HG03108 (cell line): Measurements from ENCODE around the gene CD99L2.

Experiments
- ATAC-seq: cut with Tn5 transposase; IDR thresholded peaks from one replicate; pipeline ENCODE4 v1.9.1; 2021; ENCODE audit warnings: moderate library complexity; ENCODE audit not compliant: unreplicated experiment

CD99L2 gene

DNA sequence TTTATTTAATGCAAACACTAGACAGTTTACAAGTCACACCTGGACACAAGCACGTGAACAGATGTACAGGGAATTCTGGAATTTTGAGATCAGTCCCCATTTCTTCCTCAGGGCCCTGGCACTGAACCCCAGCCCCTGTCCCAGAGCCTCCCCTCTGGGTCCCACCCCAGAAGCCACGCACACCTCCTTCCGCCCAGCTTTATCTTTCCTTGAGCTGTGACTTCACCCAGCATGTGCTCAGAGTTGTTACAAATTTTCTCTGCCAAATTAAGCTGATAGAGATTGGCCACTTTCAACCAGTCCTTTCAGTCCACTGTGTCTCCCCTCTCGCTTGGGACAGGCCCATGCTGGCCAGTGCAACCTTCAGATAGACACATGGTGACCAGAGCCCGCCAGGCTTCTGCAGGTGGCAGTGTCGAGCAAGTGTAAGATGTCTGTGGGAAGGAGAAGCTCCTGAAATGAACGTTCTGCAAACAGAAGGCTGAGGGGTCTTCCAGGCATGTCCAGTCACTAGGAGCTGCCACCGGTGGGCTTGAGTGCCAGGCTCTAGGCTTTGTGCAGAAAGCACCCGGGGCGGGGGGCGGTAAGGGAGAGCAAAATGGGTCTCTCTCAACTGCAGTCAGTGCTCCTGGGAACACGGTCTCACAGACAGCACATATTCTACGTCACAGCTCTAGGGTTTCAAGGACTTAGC lies 132.0 kb downstream of the CD99L2 start:
- ATAC-seq = no peak

DNA sequence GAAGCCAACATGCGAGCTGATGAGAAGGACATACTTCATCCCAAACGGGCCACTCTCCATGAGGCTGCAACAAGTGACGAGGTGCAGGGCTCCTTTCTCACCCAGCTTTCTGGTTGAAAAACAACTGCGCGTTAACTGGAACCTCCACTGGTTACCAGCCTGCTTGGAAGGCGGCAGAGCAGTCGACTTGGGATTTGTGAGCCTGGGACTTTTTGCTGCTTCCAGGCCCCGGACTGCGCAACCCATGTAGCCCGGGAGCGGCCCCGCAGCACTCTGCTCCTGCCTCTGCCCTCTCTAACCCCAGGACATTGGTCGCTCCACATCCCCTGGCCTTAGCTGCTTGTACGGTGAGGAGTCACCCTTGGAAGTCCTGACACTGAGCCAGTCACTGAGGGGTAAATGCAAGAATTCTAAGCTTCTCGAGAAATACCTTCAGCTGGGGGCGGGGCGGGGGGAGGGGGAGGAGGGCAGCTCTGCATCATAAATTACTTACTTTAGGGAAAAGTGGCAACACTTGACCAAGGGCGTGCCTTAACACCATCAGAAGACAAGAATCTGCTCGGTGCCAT lies 132.6 kb downstream of the CD99L2 start:
- no peak for ATAC-seq

DNA sequence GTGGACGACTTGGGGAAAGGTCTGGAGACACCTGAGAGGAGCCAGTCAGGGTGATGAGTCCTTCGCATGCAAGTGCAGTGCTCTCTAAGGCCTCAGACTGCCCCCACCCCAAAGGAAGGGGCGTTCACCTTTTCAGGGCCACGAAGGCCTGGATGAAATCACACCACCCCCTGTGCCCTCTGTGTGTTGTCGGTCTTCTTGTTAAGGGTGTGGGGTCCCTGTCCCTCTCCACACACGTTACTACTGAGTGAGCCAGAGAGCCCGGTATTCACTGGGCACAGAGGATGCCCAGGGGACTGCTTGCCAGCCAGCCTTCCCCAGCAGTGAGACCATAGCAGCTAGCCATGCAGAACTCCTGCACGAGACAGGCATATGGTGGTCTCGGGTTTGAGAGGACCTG lies 133.2 kb downstream of the CD99L2 start:
- ATAC-seq = no peak

- no peak for ATAC-seq
Measured at GRCh38 chrX:150763810-150764209, 134.7 kb downstream of the CD99L2 start.

DNA sequence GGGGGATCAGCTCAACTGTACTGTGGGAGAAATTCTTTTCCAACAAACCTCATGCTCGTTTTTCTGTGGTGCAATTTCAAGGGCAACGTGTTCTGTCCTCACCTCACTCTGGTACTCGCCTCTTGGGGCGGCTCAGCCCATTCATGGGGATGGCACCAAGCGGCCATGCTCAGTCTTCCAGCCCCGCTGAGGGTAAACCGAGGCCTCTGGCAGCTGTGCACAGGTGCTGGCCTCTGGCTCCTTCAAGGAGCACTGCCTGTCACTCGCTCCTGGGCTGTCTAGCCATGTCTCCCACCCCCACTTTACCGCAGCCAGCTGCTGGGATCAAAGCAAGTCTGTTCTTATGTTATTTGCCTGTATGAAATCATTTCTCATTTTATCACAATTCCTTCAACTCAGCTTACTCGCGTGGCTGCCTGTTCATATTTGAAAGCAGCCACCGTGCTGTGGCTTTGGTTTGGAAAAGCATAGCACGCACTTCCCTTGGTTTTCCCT lies 135.1 kb downstream of the CD99L2 start:
- ATAC-seq = no peak

GRCh38 chrX:150762258-150763165 lies 136.0 kb downstream of the CD99L2 start:
- no peak for ATAC-seq

- ATAC-seq = no peak
Measured at GRCh38 chrX:150761819-150762216, 136.7 kb downstream of the CD99L2 start.

DNA sequence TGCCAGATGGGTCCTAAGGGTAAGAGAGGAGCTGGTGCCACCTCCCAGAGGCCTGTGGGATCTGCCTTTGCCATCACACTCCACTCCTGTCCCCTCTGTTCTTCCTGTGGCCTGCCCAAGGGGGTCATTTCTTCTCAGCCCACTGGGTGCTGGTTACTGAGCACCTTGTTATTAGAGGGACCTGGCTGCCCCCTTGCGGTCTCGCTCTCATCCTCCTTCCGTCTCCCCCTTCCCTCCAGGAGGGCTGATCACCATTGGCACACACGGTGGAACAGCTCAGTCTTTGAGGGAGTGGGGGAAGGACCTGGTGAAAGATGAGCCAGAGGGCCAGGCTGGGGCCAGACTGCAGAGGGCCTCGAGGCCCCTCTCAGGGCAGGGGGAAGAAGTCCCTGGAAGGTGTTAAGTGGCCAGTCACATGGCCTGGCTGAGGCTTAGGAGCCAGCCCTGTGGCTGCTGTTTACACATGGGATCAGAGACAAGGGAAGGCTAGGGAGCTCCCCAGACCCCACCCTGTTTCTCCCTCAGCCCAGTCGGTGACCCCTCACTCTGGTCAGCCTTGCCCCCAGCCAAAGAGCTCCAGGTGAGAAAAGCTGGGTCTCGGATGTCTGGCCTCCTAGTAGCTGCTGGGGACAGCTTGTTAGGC lies 137.2 kb downstream of the CD99L2 start:
- ATAC-seq = no peak

GRCh38 chrX:150759568-150760416 lies 138.7 kb downstream of the CD99L2 start:
- ATAC-seq = no peak

DNA sequence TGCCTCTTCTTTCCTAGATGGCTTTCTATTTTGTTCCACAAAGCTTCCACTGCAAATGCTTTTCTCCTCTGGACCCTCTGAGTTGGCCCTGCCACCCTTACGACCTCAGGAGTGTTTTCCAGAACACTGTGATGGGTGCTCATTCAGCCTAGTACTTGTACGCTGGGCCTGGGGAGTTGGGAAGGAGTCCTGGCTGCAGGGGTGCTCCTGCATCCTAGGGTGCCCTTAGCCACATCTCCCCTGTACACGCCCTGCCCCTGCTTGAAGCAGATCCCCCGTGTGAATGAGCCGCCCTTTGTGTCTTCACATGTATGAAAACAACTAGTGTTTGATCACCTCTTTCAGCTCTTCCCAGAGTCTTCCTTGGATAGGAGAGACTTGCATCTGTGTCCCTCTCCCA lies 141.1 kb downstream of the CD99L2 start:
- ATAC-seq = no peak

DNA sequence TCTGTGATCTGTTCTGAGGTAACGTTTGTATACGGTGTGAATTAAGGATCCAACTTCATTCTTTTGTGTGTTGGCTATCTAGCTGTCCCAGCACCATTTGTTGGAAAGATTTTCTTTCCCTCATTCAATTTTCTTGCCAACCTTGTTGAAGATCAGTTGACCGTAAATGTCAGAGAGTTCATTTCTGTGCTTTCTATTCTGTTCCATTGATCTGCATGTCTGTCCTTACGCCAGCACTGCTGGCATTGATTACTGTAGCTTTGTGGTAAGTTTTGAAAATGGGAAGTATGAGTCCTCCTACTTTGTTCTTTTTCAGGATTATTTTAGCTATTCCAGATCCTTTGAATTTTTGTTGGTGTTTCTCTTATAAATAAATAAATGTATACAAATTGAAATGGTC lies 144.5 kb downstream of the CD99L2 start:
- ATAC-seq = no peak

DNA sequence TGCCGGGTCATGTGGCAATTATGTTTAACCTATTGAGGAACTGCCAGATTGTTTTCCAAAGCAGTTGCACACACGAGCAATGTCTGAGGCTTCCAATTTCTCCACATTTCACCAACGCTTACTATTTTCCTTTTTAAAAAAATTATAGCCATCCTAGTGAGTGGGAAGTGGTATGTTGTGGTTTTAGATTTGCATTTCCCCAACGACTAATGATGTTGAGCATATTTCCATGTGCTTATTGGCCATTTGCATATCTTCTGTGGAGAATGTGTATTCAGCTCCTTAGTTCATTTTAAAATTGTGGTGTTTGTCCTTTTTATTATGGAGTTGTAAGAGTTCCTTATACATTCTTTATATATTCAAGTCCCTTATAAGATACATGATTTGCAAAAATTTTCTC lies 145.1 kb downstream of the CD99L2 start:
- no peak for ATAC-seq

- no peak for ATAC-seq
Measured at GRCh38 chrX:150752124-150752523, 146.3 kb downstream of the CD99L2 start.

- no peak for ATAC-seq
Measured at GRCh38 chrX:150736475-150736874, 162.0 kb downstream of the CD99L2 start.

DNA sequence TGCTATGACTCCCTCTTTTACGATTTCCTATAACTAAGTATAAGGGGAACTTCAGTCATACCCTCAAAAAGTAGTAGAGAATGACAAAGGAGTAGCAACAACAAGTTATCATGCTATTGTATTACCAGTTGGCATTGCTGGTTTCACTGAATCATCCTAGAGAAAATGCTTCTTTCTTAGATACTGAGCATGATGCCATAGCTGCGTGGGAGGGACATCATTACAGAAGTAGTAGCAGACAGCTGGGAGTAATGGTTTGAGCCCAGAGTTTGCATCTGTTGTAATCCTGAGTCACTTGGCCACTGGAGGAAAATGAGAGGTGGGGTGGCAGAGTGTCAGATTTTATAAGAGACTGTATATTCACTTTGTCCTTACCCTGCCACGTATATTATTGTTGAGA lies 166.7 kb downstream of the CD99L2 start:
- no peak for ATAC-seq

DNA sequence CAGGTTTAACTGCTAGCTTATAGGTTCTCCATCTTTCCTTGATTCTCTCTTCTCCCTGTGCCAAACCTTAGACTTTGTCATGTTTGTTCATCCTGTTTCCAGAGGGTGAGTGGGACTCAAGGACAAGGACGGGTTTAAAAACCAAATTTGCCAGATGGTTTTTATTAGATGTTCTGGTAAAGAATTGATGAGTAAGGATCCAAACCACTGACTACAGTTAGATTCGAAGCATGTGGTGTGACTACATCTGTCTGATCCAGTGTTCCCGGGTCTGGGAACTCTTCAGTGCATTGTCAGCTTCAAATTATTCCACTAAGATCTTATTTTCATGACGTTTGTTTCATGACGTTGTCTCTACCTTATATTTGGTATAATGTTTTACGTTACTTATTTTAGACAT lies 167.7 kb downstream of the CD99L2 start:
- ATAC-seq = no peak

- no peak for ATAC-seq
Measured at GRCh38 chrX:150729956-150730355, 168.5 kb downstream of the CD99L2 start.

DNA sequence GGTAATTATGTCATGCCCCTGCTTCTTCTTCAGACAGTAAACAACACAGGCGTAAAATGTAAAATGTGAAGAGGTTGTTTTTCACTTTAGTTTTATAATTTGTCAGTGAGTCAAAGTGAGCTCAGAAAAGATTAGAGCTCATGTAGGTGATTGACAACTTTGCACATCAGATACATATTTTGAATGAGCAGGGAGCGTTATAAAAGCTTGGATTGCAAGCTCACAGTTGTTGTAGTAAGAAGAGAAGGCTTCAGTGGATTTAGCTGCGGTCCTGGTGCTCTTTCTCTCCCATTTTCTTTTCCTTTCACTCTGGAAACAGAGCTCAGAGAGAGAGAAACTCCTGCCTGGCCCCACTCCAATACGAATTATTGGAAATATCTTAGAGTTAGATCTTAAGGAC lies 178.8 kb downstream of the CD99L2 start:
- no peak for ATAC-seq
